NCI-H526 (cell line): ENCODE results near the gene IFNA6.
"Not testable (repeated sequence)": the region's sequence is repeated elsewhere in the genome, so short reads cannot be mapped to it uniquely, and the experiment has no call there.

Experiments
- DNase-seq, 2 experiments: peaks; one replicate each; lab custom pipeline; 2025; lab: John Stamatoyannopoulos, UW

IFNA6 gene

GRCh38 chr9:21350787-21351186 is at the start of gene IFNA6:
TSS of gene IFNA6 (minus strand) at chr9:21350887. CDS start at chr9:21350887, 0 bp downstream.
- no peak for DNase-seq

- no peak for DNase-seq
These were observed 49.3 kb upstream of the IFNA6 start for GRCh38 chr9:21399956-21400355.

- DNase-seq: no peak
These were observed 48.3 kb upstream of the IFNA6 start for GRCh38 chr9:21398955-21399489.

- peak in 1 of 2 experiments; percentile 73 for DNase-seq
These were observed 45.4 kb upstream of the IFNA6 start for GRCh38 chr9:21395778-21396717.

GRCh38 chr9:21392270-21392669 is 41.6 kb upstream of the IFNA6 start:
- peak in 1 of 2 experiments; percentile 52 for DNase-seq

- no peak for DNase-seq
These were observed 34.5 kb upstream of the IFNA6 start, which contains the start of gene IFNA2 for GRCh38 chr9:21385131-21385670. TSS of gene IFNA2 (minus strand) at chr9:21385398. CDS start at chr9:21385329, 69 bp downstream.

GRCh38 chr9:21383627-21384026 is 32.9 kb upstream of the IFNA6 start:
- DNase-seq: no peak

GRCh38 chr9:21381448-21382339 is 31.0 kb upstream of the IFNA6 start:
- DNase-seq: peak; percentile 96 to 97

- DNase-seq: not testable (repeated sequence)
These were observed 20.8 kb upstream of the IFNA6 start for GRCh38 chr9:21371467-21371866.

- DNase-seq: no peak
These were observed 17.3 kb upstream of the IFNA6 start, which contains the start of gene IFNA13 for GRCh38 chr9:21367957-21368356. TSS of gene IFNA13 (minus strand) at chr9:21368057. CDS start at chr9:21368010, 47 bp downstream.

GRCh38 chr9:21367169-21367568 is 16.5 kb upstream of the IFNA6 start:
- DNase-seq: not testable (repeated sequence)

GRCh38 chr9:21362287-21362686 is 11.6 kb upstream of the IFNA6 start:
- no peak for DNase-seq

GRCh38 chr9:21357479-21358460 is 7.1 kb upstream of the IFNA6 start:
- DNase-seq: no peak

- DNase-seq: no peak
These were observed 2.2 kb downstream of the IFNA6 start for GRCh38 chr9:21348430-21348970.

- DNase-seq: no peak
These were observed 10.0 kb downstream of the IFNA6 start for GRCh38 chr9:21340735-21341134.

GRCh38 chr9:21336457-21336856 is 14.2 kb downstream of the IFNA6 start:
- DNase-seq: peak in 1 of 2 experiments; percentile 34

- peak; percentile 85 to 98 for DNase-seq
These were observed 15.7 kb downstream of the IFNA6 start, which contains the start of gene KLHL9 for GRCh38 chr9:21334701-21335632. TSS of gene KLHL9 (minus strand) at chr9:21335404. CDS start at chr9:21334859, 545 bp downstream.

- no peak for DNase-seq
These were observed 17.5 kb downstream of the IFNA6 start for GRCh38 chr9:21333226-21333625.
